Dermis blood vessel endothelial cell (primary cell): ENCODE results near the gene FAM177B. TPM values are rescaled to one million over a fixed set of nuclear protein-coding genes. Genes with fewer than 3 reads are reported as not detected.

Experiments used
- DNase-seq: peaks from one replicate; pipeline ENCODE4 v3.0.0; 2010
- total RNA-seq: library from RNA; depleted of rRNA; stranded (reverse); fragments of >200 nt; gene quantifications from 2 replicates; pipeline ENCODE4 v1.2.3, GENCODE V29; 2014

FAM177B gene
- total RNA-seq: not detected in 2 replicates

DNA sequence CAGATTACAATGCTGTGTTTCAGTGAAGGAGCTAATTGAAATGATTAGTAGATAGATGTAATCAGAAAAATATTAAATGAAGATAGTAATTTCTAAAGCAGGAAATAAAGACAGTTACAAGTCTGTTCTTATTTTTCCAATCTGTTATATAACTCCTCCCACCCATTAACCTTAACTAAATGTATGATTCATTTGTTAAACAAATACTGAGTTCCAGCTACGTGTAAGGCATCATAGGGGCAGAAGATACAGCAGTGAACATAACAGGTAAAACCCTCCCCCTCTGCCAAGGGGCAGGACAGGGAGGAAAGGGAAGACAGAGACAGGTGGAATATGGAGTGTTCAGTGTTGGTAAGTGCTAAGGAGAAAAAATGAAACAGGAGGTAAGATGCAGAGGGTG, at the start of gene FAM177B:
TSS of gene FAM177B (plus strand) at position 231 of the 400 bp plus-strand sequence. CDS start 9,344 bp downstream, outside the sequence.
- DNase-seq: no peak

DNA sequence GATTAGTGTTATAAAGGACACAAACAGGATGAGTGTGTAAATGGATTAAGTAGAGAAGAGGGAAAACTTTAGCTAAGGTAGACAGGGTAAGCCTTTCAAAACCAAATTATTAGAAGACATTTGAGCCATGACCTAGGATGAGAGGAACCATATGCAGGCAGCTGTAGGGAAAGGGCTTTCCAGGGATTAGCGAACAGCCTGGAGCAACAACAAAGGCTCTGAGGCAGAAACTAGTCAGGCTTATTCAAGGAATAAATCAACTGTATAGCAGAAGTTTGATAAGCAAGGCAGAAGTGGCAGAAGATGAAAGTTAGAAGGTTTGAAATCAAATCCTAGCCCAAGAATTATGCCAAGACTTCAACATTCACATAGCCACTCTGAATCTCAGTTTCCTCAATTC, 46.0 kb upstream of the FAM177B start:
- DNase-seq: no peak

GRCh38 chr1:222694927-222695326, 42.1 kb upstream of the FAM177B start:
- DNase-seq: no peak

GRCh38 chr1:222696741-222697140, 40.3 kb upstream of the FAM177B start:
- no peak for DNase-seq

DNA sequence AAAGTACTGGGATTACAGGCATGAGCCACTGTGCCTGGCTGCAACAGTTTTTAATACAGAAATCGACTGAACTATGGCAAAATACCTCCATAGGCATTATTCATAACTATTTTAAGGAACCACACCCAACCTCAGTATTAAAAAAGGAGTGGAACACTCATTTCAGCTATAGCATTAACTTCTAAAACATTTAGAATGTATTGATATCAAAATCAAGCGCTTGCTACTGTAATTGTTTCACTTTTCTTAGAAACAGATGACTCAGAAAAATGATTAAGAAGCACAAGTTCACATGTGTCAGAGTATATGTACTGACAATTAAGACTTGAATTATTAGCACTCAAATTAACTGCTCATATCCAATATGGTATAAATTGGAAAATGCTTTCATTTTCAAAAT, 39.8 kb upstream of the FAM177B start:
- no peak for DNase-seq

DNA sequence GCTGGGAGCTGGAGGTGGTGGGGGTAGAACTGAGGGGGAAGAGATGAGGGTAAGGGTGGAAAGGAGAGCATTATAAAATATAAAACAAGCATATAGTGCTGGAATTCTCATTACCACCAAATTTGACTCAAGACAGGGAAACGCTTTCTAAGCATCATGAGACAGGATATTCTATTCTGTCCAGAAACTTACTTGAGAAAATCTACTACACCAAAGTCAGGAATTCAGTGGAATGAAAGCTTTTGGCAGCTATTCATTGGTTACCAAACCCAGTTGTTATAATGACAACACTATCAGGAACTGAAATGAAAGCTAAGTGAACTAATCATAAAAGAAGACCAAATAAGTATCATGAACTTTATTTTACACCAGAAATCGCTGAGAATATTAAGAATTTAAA, 39.2 kb upstream of the FAM177B start:
- DNase-seq: no peak

DNA sequence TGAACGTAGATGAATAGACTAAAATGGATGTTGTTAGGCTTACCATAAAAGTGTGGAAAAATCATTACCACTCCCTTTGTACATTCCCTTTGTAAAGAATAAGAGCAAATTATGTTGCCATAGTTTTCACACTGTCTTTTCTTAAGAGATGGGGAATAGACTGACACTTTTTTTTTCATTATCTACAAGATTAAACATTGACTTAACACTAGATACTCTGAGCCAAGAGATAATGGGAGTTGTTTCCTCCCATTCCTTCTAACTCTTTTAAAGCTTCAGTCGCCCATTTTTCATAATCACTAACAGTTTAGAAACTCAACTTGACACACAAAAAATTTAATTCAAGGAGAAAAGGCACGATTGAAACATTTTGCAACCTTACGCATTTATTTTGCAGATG, 34.8 kb upstream of the FAM177B start:
- DNase-seq: no peak

GRCh38 chr1:222704260-222704659, 32.7 kb upstream of the FAM177B start:
- DNase-seq: no peak

DNA sequence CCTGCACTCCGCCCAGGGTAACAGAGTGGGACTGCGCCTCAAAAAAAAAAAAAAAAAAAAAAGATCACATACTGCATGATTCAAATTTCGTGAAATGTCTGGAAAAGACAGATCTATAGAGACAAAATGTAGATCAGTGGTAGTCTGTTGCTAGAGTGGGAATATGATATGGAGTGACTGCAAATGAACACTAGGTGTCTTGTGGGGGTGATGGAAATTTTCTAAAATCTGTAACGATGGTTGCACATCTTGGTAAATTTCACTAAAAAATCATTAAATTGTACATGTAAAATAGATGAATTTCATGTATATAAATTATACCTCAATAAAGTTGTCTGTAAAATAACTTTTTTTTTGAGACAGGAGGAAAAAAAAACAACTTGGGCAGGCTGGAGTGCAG, 30.2 kb upstream of the FAM177B start:
- DNase-seq: no peak

DNA sequence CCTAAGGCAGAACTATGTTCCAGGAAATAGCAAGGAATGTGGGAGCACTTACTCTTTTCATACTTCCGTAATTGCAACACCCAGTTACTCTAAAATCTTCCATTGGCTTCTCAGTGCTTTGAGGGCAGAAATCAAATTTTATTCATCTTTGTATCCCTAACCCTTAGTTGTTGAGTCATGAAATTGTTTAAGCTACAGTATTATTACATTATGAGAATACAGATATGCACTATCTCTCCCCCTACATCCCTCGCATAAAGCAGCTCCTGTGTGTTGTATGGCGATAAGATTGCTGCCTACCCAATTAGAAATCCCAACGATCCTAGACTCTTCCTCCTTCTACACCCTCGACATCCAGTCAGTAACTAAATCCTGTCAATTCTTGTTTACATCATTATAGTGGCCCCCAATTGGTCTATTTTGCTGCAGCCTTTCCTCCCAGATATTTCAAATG, 27.3 kb upstream of the FAM177B start:
- no peak for DNase-seq

- peak; percentile 64 for DNase-seq
Observed at GRCh38 chr1:222711319-222712252, 25.4 kb upstream of the FAM177B start.

DNA sequence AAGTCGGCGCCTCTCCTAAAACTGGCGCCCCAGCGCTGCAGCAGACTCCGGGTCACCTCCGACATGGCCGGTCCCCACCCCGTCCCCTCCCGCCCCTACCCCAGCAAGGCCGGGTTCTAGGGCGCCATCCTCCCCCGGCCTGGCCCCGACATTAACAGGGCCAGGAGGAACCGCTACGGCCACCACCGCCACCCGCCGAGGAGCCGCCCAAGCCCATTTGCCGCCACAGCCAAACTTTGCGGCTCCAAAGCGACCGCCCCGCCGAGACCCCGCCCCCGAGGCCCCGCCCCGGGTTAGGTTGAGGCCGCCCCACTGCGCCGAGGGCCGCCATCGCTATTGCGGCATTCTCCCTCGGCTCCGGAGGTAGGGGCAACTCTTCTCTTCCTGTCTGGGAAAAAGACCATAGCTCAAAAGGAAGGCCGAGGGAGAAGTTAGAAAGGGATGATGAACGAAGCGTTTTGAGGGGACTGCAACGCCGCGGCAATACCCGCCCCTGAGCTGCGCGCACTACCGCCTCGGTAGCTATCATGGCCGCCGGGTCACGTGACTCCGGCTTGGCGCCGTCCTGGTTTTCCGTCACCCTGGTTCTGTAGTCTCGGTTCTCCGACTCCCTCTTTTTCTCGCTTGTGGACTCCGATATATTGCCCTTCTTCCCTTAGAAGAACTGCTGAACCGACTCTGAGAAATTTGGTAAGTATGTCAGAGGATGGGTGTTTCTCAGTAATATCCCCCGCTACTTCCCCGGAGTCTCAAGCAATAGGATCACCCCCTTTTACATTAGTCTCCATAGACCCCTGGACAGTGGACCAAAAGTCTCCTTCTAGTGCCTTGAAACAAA, 24.5 kb upstream of the FAM177B start, which contains the start of the genes AIDA and BROX:
TSS of gene AIDA (minus strand) at position 239 of the 838 bp plus-strand sequence. CDS start at position 65, 174 bp downstream.
TSS of gene BROX (plus strand) at position 312 of the 838 bp plus-strand sequence. CDS start 3,136 bp downstream, outside the sequence.
- DNase-seq: peak; percentile 90

GRCh38 chr1:222713091-222713961, 23.7 kb upstream of the FAM177B start:
- DNase-seq: peak; percentile 98

DNA sequence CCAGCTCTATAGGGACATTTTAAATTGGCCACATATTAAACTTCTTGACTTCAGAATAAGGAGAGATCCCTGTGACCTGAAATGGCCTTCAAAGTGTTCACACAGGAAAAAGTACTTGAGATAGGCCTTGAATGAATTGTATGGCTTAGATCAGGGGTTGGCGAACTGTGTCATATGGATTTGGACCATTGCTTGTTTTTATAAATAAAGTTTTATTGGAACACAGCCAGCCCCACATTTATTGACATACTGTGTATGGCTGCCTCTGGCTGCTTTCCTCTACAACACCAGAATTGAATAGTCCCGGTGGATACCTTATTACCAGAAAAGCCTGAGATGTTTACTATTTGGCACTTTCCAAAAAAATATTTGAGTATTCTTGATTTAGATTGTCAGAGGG, 20.6 kb upstream of the FAM177B start:
- no peak for DNase-seq

- DNase-seq: no peak
Observed at GRCh38 chr1:222728746-222729145, 8.3 kb upstream of the FAM177B start.

GRCh38 chr1:222730866-222731265, 6.1 kb upstream of the FAM177B start:
- no peak for DNase-seq

GRCh38 chr1:222732216-222733159, 4.5 kb upstream of the FAM177B start:
- no peak for DNase-seq

GRCh38 chr1:222734740-222735139, 2.3 kb upstream of the FAM177B start:
- DNase-seq: no peak

GRCh38 chr1:222736470-222736869, 532 bp upstream of the FAM177B start:
- DNase-seq: no peak

GRCh38 chr1:222739465-222739864, 2.5 kb downstream of the FAM177B start:
- DNase-seq: no peak

DNA sequence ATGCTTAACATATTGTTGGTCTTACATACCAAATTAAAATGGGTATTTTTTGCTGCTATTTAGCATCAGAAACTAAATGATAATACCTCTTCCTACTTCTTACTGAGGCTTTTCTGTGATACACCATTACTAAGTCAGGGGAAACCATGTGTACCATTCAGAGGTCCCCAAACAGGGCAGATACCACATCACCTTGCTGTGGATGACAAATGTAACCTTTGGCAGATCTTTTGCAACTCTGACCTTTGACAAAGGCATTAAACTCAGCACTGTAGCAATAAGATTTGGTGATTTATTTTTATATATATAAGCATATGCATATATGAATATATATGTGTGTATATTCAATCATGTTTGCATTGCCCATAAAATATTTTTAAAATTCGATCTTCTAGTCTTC, 2.9 kb downstream of the FAM177B start:
- no peak for DNase-seq
